ENCODE measurements around the gene FAM180A. TPM values are rescaled to one million over a fixed set of nuclear protein-coding genes. Genes with fewer than 3 reads are reported as not detected.

Gene FAM180A
- polyA plus RNA-seq, 1 of the 3 experiments (the other 2 are of a cell fraction) = 0.08 TPM

GRCh38 chr7:135790371-135790977 is 41.9 kb upstream of the FAM180A start:
- no peak overlapping the region for H2AFZ ChIP-seq (ENCODE audit: low read depth)
- H3K4me1 ChIP-seq (ENCODE audit: control insufficient read depth in 1 of 2, insufficient read depth in 2 of 2, low read depth in 1 of 2, low read length in 1 of 2) = no peaks in the 10 kb centered on the region
- no peaks in the 10 kb centered on the region for H3K36me3 ChIP-seq (replicated peaks in 1 of 2; ENCODE audit: control insufficient read depth in 1 of 2, insufficient read depth in 2 of 2, low read length in 1 of 2)
- TF ChIP-seq RAD21 (IDR thresholded peaks at IDR 0.05; ENCODE audit: low read length) = no peak
- TF ChIP-seq RXRA (IDR thresholded peaks at IDR 0.05; ENCODE audit: borderline replicate concordance, low read depth) = no peak
- TF ChIP-seq RFX5 (IDR thresholded peaks at IDR 0.05; ENCODE audit: low read length) = no peak
- no peak for TF ChIP-seq MEF2A (IDR thresholded peaks at IDR 0.05; ENCODE audit: borderline replicate concordance, low read depth)
- no peak overlapping the region for H3K4me2 ChIP-seq
- H4K20me1 ChIP-seq (ENCODE audit: insufficient read depth) = no peaks in the 10 kb centered on the region
- ChIA-PET POLR2A (no interaction called here), CTCF (interaction anchor here (1.2 to 3.6 kb wide), 3 partner anchors 10 to 219 kb away, joined by 4 to 23 read pairs (median 4); no protein-coding TSS in a partner anchor)
- H3K9me3 ChIP-seq = no peaks in the 10 kb centered on the region
- 80% methylated on average over 11 of the region's 11 CpGs for WGBS (ENCODE audit: low lambda C conversion rate)
- no peak overlapping the region for H3K27ac ChIP-seq (ENCODE audit: low read depth in 2 of 2, low read length in 1 of 2)
- H3K4me3 ChIP-seq (ENCODE audit: low read depth in 2 of 2, low read length in 1 of 2) = no peak overlapping the region
- DNase-seq = no peak
- no peaks in the 10 kb centered on the region for H3K27me3 ChIP-seq (ENCODE audit: insufficient read depth)
- H3K79me2 ChIP-seq (ENCODE audit: insufficient read depth) = no peaks in the 10 kb centered on the region
- H3K9me2 ChIP-seq = no peaks in the 10 kb centered on the region
- no peaks in the 10 kb centered on the region for H3F3A ChIP-seq (replicated peaks; ENCODE audit: insufficient read depth)
- no peak overlapping the region for H3K9ac ChIP-seq

- H3K9me2 ChIP-seq = no peaks in the 10 kb centered on the region
- no peak overlapping the region for H3K4me2 ChIP-seq
- DNase-seq = no peak
- H3K4me3 ChIP-seq (ENCODE audit: low read depth in 2 of 2, low read length in 1 of 2) = no peak overlapping the region
- no peak overlapping the region for H3K27ac ChIP-seq (ENCODE audit: low read depth in 2 of 2, low read length in 1 of 2)
- H2AFZ ChIP-seq (ENCODE audit: low read depth) = no peak overlapping the region
- ChIA-PET POLR2A (no interaction called here), CTCF (interaction anchor here (0.8 to 3.6 kb wide), 3 partner anchors 9 to 116 kb away, joined by 4 to 23 read pairs (median 4); no protein-coding TSS in a partner anchor)
- no peaks in the 10 kb centered on the region for H3F3A ChIP-seq (replicated peaks; ENCODE audit: insufficient read depth)
- no peaks in the 10 kb centered on the region for H3K4me1 ChIP-seq (ENCODE audit: control insufficient read depth in 1 of 2, insufficient read depth in 2 of 2, low read depth in 1 of 2, low read length in 1 of 2)
- no peaks in the 10 kb centered on the region for H3K79me2 ChIP-seq (ENCODE audit: insufficient read depth)
- no peaks in the 10 kb centered on the region for H3K36me3 ChIP-seq (replicated peaks in 1 of 2; ENCODE audit: control insufficient read depth in 1 of 2, insufficient read depth in 2 of 2, low read length in 1 of 2)
- H3K9ac ChIP-seq = no peak overlapping the region
- H4K20me1 ChIP-seq (ENCODE audit: insufficient read depth) = no peaks in the 10 kb centered on the region
- no peaks in the 10 kb centered on the region for H3K27me3 ChIP-seq (ENCODE audit: insufficient read depth)
- no peak for TF ChIP-seq USF2 (IDR thresholded peaks at IDR 0.05; ENCODE audit: borderline replicate concordance, low read depth, low read length)
- TF ChIP-seq SMC3 (IDR thresholded peaks at IDR 0.05; ENCODE audit: low read depth, low read length) = no peak
- no peak for TF ChIP-seq RXRA (IDR thresholded peaks at IDR 0.05; ENCODE audit: borderline replicate concordance, low read depth)
- TF ChIP-seq NRF1 (IDR thresholded peaks at IDR 0.05; ENCODE audit: low read depth, low read length) = no peak
- no peak for TF ChIP-seq FOSL2 (IDR thresholded peaks at IDR 0.05; ENCODE audit: borderline replicate concordance, low read depth)
- no peak for TF ChIP-seq ZBTB33 (IDR thresholded peaks at IDR 0.05; ENCODE audit: borderline replicate concordance, low read depth)
- TF ChIP-seq TAF1 (IDR thresholded peaks at IDR 0.05; ENCODE audit: borderline replicate concordance, low read depth, low read length) = no peak
- no peak for TF ChIP-seq EP300 (IDR thresholded peaks at IDR 0.05; ENCODE audit: borderline replicate concordance in 1 of 2, low read depth in 1 of 2, low read length in 1 of 2)
- no peak for TF ChIP-seq FOXJ3 (CRISPR knock-in tag; IDR thresholded peaks at IDR 0.05)
- no peak for TF ChIP-seq MEF2A (IDR thresholded peaks at IDR 0.05; ENCODE audit: borderline replicate concordance, low read depth)
- no peak for TF ChIP-seq EZH2phosphoT487 (IDR thresholded peaks at IDR 0.05; ENCODE audit: borderline replicate concordance, low read depth)
- no peak for TF ChIP-seq SIN3A (IDR thresholded peaks at IDR 0.05; ENCODE audit: borderline replicate concordance, low read depth, low read length)
- TF ChIP-seq TEAD4 (IDR thresholded peaks at IDR 0.05; ENCODE audit: borderline replicate concordance, insufficient read depth) = no peak
- no peak for TF ChIP-seq GATA2 (CRISPR knock-in tag; IDR thresholded peaks at IDR 0.05)
- TF ChIP-seq RCOR1 (IDR thresholded peaks at IDR 0.05; ENCODE audit: low read length) = no peak
- no peak for TF ChIP-seq JUND (IDR thresholded peaks at IDR 0.05)
- no peak for TF ChIP-seq IRF3 (IDR thresholded peaks at IDR 0.05; ENCODE audit: low read depth, low read length)
- no peaks in the 10 kb centered on the region for H3K9me3 ChIP-seq
- WGBS (ENCODE audit: low lambda C conversion rate) = 52% methylated on average over 3 of the region's 3 CpGs
Observed at GRCh38 chr7:135789956-135790355, 41.3 kb upstream of the FAM180A start.
